ENCODE data around the gene FN1. TPM values are rescaled to one million over a fixed set of nuclear protein-coding genes. Genes with fewer than 3 reads are reported as not detected.

FN1 gene
- polyA plus RNA-seq, 1 donor (not counting 4 experiments of a cell fraction or from before 2014, with no cell fraction given) = 1,649 TPM

DNA sequence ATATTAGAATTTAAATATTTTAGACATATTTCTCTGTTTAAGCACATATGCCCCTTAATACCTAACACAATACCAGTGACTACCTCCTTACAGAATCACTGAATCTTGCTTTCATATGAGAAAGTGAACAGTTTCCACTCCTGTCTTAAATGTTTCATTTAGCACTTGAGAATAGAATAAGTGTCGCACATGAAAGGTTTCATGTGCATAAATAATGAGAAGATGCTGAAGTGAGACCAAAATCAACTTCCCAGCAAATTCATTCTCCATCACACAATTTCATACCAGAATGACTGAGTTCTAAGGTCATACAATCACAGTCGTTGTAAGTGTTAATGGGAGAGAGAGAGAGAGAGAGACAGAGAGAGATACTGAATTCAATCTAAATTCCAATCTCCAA, 72.8 kb downstream of the FN1 start:
- Histone ChIP-seq H3K79me2 (ENCODE audit: control insufficient read depth, insufficient read depth, low read length) (no peaks in the 10 kb centered on the region), H3K27me3 (ENCODE audit: control insufficient read depth, extremely low read depth, insufficient read depth, low read length) (no peaks in the 10 kb centered on the region), H3K27ac (ENCODE audit: control insufficient read depth, insufficient read depth, low read length) (no peak overlapping the region), H4K20me1 (ENCODE audit: control insufficient read depth, extremely low read depth, insufficient read depth, low read length) (no peaks in the 10 kb centered on the region), H3K9ac (ENCODE audit: control insufficient read depth, extremely low read depth, insufficient read depth, low read length) (no peak overlapping the region), H3K9me1 (ENCODE audit: control insufficient read depth, extremely low read depth, insufficient read depth, low read length) (no peaks in the 10 kb centered on the region), H3K4me2 (ENCODE audit: control insufficient read depth, extremely low read depth, insufficient read depth, low read depth, low read length) (no peak overlapping the region), H3K9me3 (ENCODE audit: control insufficient read depth, low read depth, low read length) (no peaks in the 10 kb centered on the region), H2AFZ (ENCODE audit: control insufficient read depth, low read length) (no peak overlapping the region), H3K4me1 (ENCODE audit: control insufficient read depth, extremely low read depth, insufficient read depth, low read length) (no peaks in the 10 kb centered on the region), H3K36me3 (ENCODE audit: control insufficient read depth in 2 of 2, extremely low read depth in 1 of 2, insufficient read depth in 2 of 2, low read length in 2 of 2) (peaks cover under 1 to 18% of the 10 kb centered on the region in 2 experiments), H3K4me3 (ENCODE audit: control insufficient read depth in 2 of 3, extremely low read depth in 1 of 3, insufficient read depth in 2 of 3, low read depth in 1 of 3, low read length in 3 of 3) (no peak overlapping the region)
- FAIRE-seq (no peak), DNase-seq (ENCODE audit: low read depth, low spot score) (no peak)
- TF ChIP-seq, protein P1, sequence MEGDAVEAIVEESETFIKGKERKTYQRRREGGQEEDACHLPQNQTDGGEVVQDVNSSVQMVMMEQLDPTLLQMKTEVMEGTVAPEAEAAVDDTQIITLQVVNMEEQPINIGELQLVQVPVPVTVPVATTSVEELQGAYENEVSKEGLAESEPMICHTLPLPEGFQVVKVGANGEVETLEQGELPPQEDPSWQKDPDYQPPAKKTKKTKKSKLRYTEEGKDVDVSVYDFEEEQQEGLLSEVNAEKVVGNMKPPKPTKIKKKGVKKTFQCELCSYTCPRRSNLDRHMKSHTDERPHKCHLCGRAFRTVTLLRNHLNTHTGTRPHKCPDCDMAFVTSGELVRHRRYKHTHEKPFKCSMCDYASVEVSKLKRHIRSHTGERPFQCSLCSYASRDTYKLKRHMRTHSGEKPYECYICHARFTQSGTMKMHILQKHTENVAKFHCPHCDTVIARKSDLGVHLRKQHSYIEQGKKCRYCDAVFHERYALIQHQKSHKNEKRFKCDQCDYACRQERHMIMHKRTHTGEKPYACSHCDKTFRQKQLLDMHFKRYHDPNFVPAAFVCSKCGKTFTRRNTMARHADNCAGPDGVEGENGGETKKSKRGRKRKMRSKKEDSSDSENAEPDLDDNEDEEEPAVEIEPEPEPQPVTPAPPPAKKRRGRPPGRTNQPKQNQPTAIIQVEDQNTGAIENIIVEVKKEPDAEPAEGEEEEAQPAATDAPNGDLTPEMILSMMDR (optimal IDR thresholded peaks at IDR 0.05 in 1 of 3, IDR thresholded peaks at IDR 0.05 in 1 of 3, conservative IDR thresholded peaks at IDR 0.05 in 1 of 3; ENCODE audit: extremely low read depth in 1 of 3, insufficient read depth in 2 of 3, low read length in 3 of 3) = no peak
- TF ChIP-seq EZH2 (IDR thresholded peaks at IDR 0.05; ENCODE audit: low read length) = no peak
- dilution Hi-C loops (cut with MboI; ENCODE audit: extremely low pct_ligation_motif_present, low sequenced_read_pairs) = no loop called here

DNA sequence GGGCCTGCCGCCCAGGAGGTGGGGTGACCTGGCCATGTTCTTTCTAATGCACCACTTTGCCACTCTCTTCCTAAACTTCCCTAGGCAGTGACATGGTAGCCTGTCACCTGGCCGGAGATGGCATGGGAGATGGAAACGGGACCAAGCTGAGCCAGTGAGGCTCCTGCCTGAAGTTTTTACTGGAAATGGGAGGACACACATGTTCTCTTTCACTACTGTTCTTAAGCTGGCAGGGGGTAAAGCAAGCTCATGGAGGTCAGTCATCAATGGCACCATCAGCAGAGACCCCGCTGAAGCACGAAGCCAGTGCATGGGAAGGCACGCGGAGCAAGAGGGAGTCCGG, 73.3 kb downstream of the FN1 start:
- Histone ChIP-seq H3K79me2 (ENCODE audit: control insufficient read depth, insufficient read depth, low read length) (no peaks in the 10 kb centered on the region), H3K4me2 (ENCODE audit: control insufficient read depth, extremely low read depth, insufficient read depth, low read depth, low read length) (no peak overlapping the region), H3K4me3 (ENCODE audit: control insufficient read depth in 2 of 3, extremely low read depth in 1 of 3, insufficient read depth in 2 of 3, low read depth in 1 of 3, low read length in 3 of 3) (no peak overlapping the region), H4K20me1 (ENCODE audit: control insufficient read depth, extremely low read depth, insufficient read depth, low read length) (no peaks in the 10 kb centered on the region), H3K27me3 (ENCODE audit: control insufficient read depth, extremely low read depth, insufficient read depth, low read length) (no peaks in the 10 kb centered on the region), H2AFZ (ENCODE audit: control insufficient read depth, low read length) (no peak overlapping the region), H3K9me1 (ENCODE audit: control insufficient read depth, extremely low read depth, insufficient read depth, low read length) (no peaks in the 10 kb centered on the region), H3K36me3 (ENCODE audit: control insufficient read depth in 2 of 2, extremely low read depth in 1 of 2, insufficient read depth in 2 of 2, low read length in 2 of 2) (peaks cover 0 to 16% of the 10 kb centered on the region in 2 experiments), H3K9ac (ENCODE audit: control insufficient read depth, extremely low read depth, insufficient read depth, low read length) (no peak overlapping the region), H3K27ac (ENCODE audit: control insufficient read depth, insufficient read depth, low read length) (no peak overlapping the region), H3K9me3 (ENCODE audit: control insufficient read depth, low read depth, low read length) (no peaks in the 10 kb centered on the region), H3K4me1 (ENCODE audit: control insufficient read depth, extremely low read depth, insufficient read depth, low read length) (no peaks in the 10 kb centered on the region)
- no peak for DNase-seq (ENCODE audit: low read depth, low spot score)
- FAIRE-seq = no peak
- TF ChIP-seq, protein P1 (optimal IDR thresholded peaks at IDR 0.05 in 1 of 3, IDR thresholded peaks at IDR 0.05 in 1 of 3, conservative IDR thresholded peaks at IDR 0.05 in 1 of 3; ENCODE audit: extremely low read depth in 1 of 3, insufficient read depth in 2 of 3, low read length in 3 of 3) = no peak
- no peak for TF ChIP-seq EZH2 (IDR thresholded peaks at IDR 0.05; ENCODE audit: low read length)
- dilution Hi-C loops (cut with MboI; ENCODE audit: extremely low pct_ligation_motif_present, low sequenced_read_pairs) = no loop called here
